ENCODE measurements around the gene LAMB4.
A peak's percentile ranks its signal among the peaks of the same experiment; 100 is the strongest.

LAMB4 gene

GRCh38 chr7:108077709-108078108, 52.5 kb downstream of the LAMB4 start:
- DNase-seq, result no peak

DNA sequence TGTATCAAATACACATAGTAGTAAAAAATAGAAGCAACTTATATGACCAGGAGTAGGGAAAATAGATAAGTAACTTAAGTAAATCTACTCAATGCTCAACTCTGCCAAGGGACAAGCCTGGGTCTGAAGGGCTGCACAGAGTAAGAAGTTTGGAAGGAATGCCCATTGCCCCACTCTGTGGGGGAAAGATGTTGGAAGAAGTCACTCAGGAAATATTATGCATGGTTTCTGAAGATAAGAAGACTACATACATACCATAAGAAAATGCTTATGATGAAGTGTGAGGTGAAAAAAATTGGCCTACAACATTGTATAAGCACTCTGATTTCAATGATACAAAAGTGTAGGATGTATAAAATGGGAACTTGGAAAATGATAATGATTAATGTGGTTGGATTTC, 54.0 kb downstream of the LAMB4 start:
- DNase-seq, result no peak

GRCh38 chr7:108073305-108074070, 56.7 kb downstream of the LAMB4 start:
- DNase-seq, result peak in 1 of 2 experiments; percentile 20

DNA sequence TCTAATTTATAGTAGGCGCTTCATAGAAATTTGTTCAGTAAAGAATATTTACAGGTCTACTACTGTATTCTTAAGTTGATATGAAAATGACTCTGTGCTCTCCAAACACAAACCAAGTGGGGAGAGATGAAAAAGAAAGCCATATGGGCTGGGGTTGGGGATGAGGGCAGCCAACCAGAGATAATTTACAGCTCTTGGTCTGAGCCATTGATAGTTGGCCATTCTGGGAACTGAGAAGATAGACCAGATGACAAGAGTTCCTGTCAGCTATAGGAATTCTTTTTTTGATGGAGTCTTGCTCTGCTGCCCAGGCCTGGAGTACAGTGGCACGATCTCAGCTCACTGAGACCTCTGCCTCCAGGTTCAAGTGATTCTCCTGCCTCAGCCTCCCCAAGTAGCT, 57.4 kb downstream of the LAMB4 start:
- DNase-seq, result no peak

GRCh38 chr7:108072116-108072515, 58.0 kb downstream of the LAMB4 start:
- DNase-seq, result no peak

DNA sequence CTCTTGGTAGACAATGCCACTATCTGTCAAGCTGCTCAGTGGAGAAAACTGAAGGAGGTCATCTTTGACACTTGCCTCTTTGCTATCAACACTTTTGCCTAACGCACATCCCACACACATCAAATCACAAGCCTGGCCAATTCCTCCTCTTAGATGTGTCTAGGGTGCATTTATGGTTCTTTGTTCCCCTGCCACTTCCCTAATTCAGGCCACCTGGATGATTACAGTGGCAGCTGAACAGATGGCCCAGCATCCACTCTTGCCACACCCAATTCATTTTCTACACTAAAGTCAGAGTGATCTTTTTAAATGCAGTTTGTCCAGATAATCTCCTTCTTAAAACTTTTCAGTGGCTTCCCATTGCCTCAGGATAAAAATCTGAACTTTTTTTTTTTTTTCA, 58.6 kb downstream of the LAMB4 start:
- DNase-seq, result no peak

- no peak for DNase-seq
Measured at GRCh38 chr7:108069646-108070045, 60.5 kb downstream of the LAMB4 start.

DNA sequence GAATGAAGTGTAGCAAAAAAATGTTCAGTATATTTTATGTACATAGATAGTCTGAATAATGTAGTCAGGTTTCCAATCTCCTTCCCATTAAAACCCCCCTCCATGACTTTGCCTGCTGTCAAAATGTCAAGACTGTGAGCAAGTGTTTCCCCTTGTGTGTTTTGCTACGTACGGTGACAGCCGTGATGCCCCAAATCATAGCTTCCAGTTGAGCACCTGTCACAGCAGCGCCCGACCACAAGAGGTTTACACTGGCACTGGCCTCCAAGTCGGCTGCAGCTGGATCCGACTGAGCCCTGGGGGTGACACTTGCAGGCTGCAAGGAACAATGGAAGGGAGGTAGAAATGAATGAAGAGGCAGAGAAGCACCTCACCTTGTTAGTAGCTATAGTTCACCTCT, 62.3 kb downstream of the LAMB4 start:
- no peak for DNase-seq

GRCh38 chr7:108066486-108066885, 63.7 kb downstream of the LAMB4 start:
- DNase-seq, result no peak

GRCh38 chr7:108063520-108063933, 66.6 kb downstream of the LAMB4 start:
- DNase-seq, result no peak

DNA sequence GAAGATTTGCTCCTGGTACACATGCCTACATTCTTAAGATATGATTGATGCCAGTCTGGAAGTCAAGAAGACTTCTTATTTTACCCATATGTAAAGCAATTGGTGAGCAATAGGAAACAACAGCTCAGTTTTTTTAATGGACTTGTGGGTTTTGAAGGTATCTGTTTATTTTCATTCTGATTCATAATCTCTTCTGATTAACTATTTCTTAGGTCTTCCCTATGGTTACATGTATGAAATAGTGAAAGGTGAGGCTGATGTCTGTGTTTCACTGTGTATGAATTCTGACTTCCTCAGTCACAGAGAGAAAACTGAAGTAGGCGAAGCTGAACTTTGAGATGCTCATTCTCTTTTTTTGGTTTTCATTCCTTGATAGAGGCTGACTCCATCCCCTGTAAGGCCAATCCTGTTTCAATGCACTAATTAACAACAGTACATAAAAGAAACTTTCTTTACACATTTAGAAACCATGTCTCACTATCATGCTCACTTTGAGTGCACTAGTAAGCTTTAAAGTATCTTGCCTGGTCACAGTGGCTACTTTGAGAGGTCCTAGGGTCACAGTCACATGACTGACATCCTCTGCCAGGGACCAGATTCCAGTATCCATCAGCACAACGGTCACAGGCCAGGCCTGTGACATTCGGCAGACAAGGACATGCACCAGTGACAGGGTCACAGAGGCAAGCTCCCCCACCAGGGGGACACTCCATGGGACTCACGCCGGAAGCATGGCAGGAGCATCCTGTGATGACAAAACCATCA, 67.7 kb downstream of the LAMB4 start:
- no peak for DNase-seq

DNA sequence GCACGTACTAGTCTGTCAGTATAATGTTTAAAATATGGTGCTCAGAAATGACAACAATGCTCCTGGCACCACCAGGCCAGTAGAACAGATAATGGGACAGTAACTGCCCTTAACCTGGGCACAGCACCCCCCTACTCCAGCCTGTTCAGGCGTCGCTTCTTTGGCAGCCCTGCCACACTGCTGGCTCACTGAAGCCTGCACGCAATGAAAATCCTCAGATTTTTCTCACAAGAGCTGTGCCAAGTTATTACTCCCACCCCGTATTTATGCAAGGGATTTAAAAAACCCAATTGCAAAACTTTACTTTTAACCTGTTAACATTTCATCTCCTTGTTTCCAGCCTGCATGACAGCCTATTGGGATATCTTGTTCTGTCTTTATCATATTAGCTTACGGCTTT, 70.6 kb downstream of the LAMB4 start:
- no peak for DNase-seq

GRCh38 chr7:108057951-108058481, 72.1 kb downstream of the LAMB4 start:
- DNase-seq, result no peak

DNA sequence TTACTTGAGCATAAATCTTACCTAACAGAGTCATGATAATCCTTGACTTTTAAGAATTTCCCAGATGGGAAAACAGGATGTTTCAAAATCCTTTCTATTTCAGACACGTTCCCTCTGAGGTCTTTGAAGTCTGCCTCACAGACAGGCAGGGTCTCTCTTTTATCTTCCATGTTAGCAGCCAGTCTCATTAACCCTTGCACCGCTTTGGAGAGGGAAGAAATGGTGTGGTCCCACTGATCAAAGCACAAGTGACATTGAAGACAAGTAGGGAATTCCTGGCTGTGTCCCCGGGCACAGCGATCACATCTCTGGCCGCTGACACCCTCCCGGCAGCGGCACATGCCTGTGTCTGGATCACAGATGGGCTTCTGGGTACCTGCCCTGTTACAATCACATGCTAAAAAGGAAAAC, 74.5 kb downstream of the LAMB4 start:
- DNase-seq, result no peak

GRCh38 chr7:108054537-108054936, 75.6 kb downstream of the LAMB4 start:
- no peak for DNase-seq

DNA sequence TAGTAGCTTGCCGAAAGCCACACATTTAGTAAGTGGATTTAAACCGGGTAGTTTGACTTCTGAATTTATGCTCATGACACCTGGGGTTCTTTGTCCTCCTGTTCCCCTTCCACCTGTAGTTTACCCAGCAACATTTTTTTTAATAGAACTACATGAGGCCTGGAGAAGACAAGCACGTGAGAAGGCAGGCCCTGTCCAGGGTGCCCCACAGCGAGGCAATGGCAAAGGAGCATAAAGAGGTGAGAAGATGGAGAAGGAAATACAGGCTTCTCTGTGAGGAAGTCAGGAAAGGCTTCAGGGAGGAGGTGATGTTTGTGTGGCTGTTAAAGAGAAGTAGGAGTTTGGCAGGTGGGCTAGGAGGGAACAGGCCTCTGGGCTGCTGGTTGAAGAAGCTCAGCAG, 76.9 kb downstream of the LAMB4 start:
- no peak for DNase-seq

- no peak for DNase-seq
Measured at GRCh38 chr7:108051454-108051853, 78.7 kb downstream of the LAMB4 start.

- DNase-seq, result no peak
Measured at GRCh38 chr7:108049962-108050361, 80.2 kb downstream of the LAMB4 start.

DNA sequence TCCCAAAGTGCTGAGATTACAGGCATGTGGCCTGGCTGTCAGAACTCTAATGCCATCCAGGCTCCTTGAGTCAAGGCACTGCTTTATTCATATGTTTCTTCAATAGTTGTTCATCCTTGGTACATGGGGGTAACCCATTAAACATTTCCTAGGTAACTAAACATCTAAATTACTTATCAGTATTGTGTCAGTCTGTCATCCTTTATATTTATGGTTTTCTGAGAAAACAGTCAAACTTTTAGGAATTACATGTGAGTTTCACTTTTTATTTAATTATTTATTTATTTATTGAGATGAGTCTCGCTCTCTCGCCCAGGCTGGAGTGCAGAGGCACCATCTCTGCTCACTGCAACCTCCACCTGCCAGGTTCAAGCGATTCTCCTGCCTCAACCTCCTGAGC, 81.7 kb downstream of the LAMB4 start:
- no peak for DNase-seq

GRCh38 chr7:108046952-108047506, 83.1 kb downstream of the LAMB4 start:
- no peak for DNase-seq

DNA sequence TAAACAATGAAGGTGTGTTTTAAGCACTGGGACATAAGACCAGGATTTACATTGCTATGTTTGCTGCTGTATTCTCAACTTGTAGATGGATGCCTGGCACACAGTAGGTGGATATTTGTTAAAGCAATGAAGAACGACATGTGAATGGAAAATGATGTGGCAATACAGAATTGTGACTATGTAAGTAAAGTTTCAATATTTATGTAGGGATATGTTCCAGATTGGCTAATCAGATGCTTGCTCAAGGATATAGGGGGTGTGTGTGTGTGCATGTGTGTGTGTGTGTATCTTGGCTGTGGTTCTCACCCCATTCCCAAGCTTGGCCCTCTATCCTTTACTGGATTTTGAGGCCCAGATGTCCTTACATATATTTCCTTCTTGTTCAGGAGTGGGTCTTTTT, 84.5 kb downstream of the LAMB4 start:
- no peak for DNase-seq

GRCh38 chr7:108045154-108045553, 85.0 kb downstream of the LAMB4 start:
- no peak for DNase-seq

GRCh38 chr7:108044345-108044744, 85.8 kb downstream of the LAMB4 start:
- no peak for DNase-seq

GRCh38 chr7:108038986-108039385, 91.2 kb downstream of the LAMB4 start:
- DNase-seq, result peak; percentile 7 to 44

Data from NCI-H446 (cell line).